Fibroblast of the aortic adventitia (primary cell): ENCODE results near the gene LRRC14B. TPM values are rescaled to one million over a fixed set of nuclear protein-coding genes. Genes with fewer than 3 reads are reported as not detected.

Source experiments
- DNase-seq: peaks from one replicate; pipeline ENCODE4 v3.0.0-alpha.2; 2010; ENCODE audit warnings: low read depth
- H3K4me3 ChIP-seq: 2 replicates; pipeline ENCODE4 v1.5.1; 2011; ENCODE audit warnings: low read depth, mild to moderate bottlenecking, control low read depth, low read length, moderate library complexity
- total RNA-seq: library from RNA; depleted of rRNA; stranded (reverse); fragments of >200 nt; gene quantifications from 2 replicates; pipeline ENCODE4 v1.2.3, GENCODE V29; 2012; ENCODE audit warnings: low replicate concordance
- TF ChIP-seq, protein P1 (sequence below): IDR thresholded peaks from 2 replicates; pipeline ENCODE4 v1.5.1; 2011; ENCODE audit warnings: mild to moderate bottlenecking, low read length, control low read depth, inconsistent platforms; ENCODE audit not compliant: insufficient read depth

Gene LRRC14B
- total RNA-seq, 1 donor: not detected

GRCh38 chr5:169728-170094 is 21.6 kb upstream of the LRRC14B start:
- TF ChIP-seq, protein P1, sequence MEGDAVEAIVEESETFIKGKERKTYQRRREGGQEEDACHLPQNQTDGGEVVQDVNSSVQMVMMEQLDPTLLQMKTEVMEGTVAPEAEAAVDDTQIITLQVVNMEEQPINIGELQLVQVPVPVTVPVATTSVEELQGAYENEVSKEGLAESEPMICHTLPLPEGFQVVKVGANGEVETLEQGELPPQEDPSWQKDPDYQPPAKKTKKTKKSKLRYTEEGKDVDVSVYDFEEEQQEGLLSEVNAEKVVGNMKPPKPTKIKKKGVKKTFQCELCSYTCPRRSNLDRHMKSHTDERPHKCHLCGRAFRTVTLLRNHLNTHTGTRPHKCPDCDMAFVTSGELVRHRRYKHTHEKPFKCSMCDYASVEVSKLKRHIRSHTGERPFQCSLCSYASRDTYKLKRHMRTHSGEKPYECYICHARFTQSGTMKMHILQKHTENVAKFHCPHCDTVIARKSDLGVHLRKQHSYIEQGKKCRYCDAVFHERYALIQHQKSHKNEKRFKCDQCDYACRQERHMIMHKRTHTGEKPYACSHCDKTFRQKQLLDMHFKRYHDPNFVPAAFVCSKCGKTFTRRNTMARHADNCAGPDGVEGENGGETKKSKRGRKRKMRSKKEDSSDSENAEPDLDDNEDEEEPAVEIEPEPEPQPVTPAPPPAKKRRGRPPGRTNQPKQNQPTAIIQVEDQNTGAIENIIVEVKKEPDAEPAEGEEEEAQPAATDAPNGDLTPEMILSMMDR: no peak

DNA sequence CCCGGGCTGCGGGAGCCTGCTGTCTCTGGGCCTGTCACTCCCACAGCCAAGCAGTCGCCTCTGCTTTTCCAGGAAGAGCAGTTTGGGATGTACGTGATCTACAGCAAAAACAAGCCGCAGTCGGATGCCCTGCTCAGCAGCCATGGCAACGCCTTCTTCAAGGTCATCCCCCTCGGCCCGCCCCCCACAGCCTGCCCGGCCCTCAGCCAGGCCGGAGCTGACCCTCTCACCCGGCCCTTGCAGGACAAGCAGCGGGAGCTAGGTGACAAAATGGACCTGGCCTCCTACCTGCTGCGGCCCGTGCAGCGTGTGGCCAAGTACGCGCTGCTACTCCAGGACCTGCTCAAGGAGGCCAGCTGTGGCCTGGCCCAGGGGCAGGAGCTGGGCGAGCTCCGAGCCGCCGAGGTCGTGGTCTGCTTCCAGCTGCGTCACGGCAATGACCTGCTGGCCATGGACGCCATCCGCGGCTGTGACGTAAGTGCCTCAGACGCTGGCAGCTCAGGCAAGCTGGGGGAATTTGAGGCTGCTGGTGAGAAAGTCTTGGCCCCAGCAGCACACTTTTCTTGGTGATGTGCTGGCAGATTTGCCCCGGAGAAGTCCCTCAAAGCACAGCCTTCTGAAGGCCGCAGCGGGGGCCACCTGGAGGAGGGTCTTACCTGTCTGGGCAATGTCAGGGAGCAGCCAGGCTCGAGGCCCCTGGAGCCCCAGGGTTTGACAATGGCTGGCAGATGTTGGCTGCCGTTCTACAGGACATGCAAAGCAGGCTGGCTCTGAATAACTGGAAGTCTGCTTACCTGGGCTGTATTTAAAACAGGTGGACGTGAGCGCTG is 20.1 kb upstream of the LRRC14B start:
- DNase-seq: no peak
- H3K4me3 ChIP-seq: no peak overlapping the region
- TF ChIP-seq, protein P1: no peak

More at GRCh38 chr5:169728-170094, 21.6 kb upstream of the LRRC14B start:
- no peak for DNase-seq
- no peak overlapping the region for H3K4me3 ChIP-seq

DNA sequence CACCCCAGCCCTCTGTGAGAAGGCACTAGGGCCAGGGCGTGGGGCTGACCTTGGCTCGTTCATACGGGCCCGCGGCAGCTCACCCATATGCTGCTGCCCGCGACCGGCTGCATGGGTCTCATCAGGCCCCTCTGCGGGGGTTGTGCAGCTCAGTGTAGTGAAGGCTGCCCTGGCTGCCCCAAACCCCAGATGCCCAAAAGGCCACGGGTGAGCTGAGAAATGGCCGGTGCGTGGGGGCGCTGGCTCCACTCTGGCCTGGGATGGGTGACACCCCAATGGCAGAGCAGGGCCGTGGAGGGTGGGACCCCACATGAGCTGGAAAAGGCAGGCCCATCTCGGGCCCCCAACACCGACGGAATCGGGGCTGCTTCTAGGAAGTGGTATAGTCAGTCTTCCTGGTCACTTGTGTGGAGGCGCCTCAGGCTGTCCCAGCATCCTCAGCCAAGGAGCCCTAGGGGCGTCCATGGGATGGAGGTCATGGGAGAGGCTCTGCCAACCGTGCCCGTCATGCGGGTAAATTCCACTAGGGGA is 19.4 kb upstream of the LRRC14B start:
- TF ChIP-seq, protein P1: no peak
- DNase-seq: no peak
- H3K4me3 ChIP-seq: no peak overlapping the region

DNA sequence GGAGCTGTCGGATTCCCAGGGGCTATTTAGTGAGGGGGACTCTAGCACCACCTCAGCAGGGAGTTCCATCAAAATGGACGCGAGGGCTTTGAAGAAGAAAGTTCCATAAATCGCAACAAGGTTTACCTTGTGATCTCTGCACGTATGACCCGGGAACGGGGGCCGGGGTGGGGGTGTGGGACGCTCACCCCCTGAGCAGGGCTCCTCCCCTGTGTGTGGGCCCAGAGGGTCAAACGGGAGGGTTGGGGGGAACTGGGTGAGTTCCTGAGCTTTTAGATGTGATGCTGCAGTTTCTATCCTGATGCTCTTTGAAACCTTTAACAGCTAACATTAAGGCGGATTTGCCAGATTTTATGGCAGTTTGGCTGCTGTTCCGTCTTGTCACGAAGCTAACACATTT is 18.9 kb upstream of the LRRC14B start:
- H3K4me3 ChIP-seq: no peak overlapping the region
- no peak for DNase-seq
- TF ChIP-seq, protein P1: no peak

DNA sequence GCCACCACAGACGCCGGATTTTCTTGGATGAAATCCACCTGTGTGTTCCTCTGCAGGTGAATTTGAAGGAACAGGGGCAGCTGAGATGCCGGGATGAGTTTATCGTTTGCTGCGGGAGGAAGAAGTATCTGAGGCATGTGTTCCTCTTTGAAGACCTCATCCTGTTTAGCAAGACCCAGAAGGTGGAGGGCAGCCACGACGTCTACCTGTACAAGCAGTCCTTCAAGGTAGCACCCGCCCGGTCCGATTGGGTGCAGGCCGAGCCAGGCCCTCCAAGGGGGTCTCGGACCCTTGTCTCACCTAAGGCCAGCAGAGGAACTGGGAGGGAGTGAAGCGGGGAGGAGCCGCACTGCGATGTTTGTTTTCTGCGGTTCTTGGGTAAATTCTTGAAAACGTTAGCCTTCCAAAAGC is 18.4 kb upstream of the LRRC14B start:
- no peak for DNase-seq
- no peak overlapping the region for H3K4me3 ChIP-seq
- TF ChIP-seq, protein P1: no peak

- no peak for DNase-seq
- TF ChIP-seq, protein P1: no peak
- no peak overlapping the region for H3K4me3 ChIP-seq
Observed at GRCh38 chr5:173392-174290, 17.7 kb upstream of the LRRC14B start.
